HUES64 (cell line): ENCODE results near the gene MANEAL.

Experiments used
- H3K27ac ChIP-seq: 2 replicates; pipeline ENCODE4 v1.7.0; 2013; ENCODE audit warnings: low read depth, low read length, inconsistent platforms
- H3K27me3 ChIP-seq: 2 replicates; pipeline ENCODE4 v1.6.1; 2013; ENCODE audit warnings: mild to moderate bottlenecking, low read length; ENCODE audit not compliant: insufficient read depth
- H3K36me3 ChIP-seq: 2 replicates; pipeline ENCODE4 v1.6.1; 2013; ENCODE audit warnings: mild to moderate bottlenecking, low read length; ENCODE audit not compliant: insufficient read depth
- H3K4me1 ChIP-seq: 2 replicates; pipeline ENCODE4 v1.6.1; 2013; ENCODE audit warnings: mild to moderate bottlenecking, low read length, moderate library complexity; ENCODE audit not compliant: insufficient read depth
- H3K4me3 ChIP-seq: 2 replicates; pipeline ENCODE4 v1.5.1; 2013; ENCODE audit warnings: mild to moderate bottlenecking, low read length, moderate library complexity
- H3K9ac ChIP-seq: 2 replicates; pipeline ENCODE4 v1.6.1; 2013; ENCODE audit warnings: mild to moderate bottlenecking, low read depth, low read length
- H3K9me3 ChIP-seq: 2 replicates; pipeline ENCODE4 v1.6.1; 2013; ENCODE audit warnings: low read depth, low read length; ENCODE audit not compliant: insufficient read depth
- WGBS: fragments of 150-250, 120-280 bp; methylation state at CpG from one replicate; pipeline ENCODE4 v1.1.7; 2013; ENCODE audit warnings: missing lambda C conversion rate; 5-methylcytosine and 5-hydroxymethylcytosine counted together

Gene MANEAL

DNA sequence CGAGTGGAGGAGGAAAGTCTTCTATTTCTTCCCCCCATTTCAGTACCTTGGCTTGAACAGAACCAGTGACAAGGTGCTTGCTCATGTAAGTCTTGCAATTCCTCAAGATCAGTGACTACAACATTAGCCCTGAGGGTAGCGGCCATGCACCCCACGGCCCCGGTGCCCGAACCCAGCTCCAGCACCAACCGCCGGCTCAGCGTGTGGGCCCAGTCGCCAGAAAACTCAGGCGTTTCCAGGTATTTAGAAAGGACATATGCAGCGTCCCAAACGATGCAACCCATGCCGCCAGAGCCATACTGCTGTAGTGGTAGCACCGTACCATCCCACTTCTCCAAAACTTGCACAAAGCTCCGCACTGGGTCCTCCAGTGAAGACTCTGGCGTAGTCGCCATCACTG is 11.2 kb upstream of the MANEAL start:
- H3K27ac ChIP-seq, result no peak overlapping the region
- no peaks in the 10 kb centered on the region for H3K36me3 ChIP-seq
- 87% methylated on average over 15 of the region's 17 CpGs for WGBS
- peaks cover 26% of the 10 kb centered on the region; the same call in 1 of the 2 replicates for H3K27me3 ChIP-seq
- H3K4me3 ChIP-seq, result no peak overlapping the region
- no peak overlapping the region for H3K9ac ChIP-seq
- H3K9me3 ChIP-seq, result no peaks in the 10 kb centered on the region
- no peaks in the 10 kb centered on the region for H3K4me1 ChIP-seq

GRCh38 chr1:37792943-37793686 is 532 bp upstream of the MANEAL start:
- Histone ChIP-seq H3K9me3 (no peaks in the 10 kb centered on the region), H3K4me1 (peaks cover 5% of the 10 kb centered on the region), H3K27me3 (peaks cover 66% of the 10 kb centered on the region), H3K4me3 (peak overlapping the region; percentile 73), H3K36me3 (no peaks in the 10 kb centered on the region), H3K9ac (no peak overlapping the region), H3K27ac (no peak overlapping the region)
- 34% methylated on average over 36 of the region's 36 CpGs for WGBS

- peaks cover 7% of the 10 kb centered on the region; the same call in 1 of the 2 replicates for H3K36me3 ChIP-seq
- peaks cover 59% of the 10 kb centered on the region for H3K27me3 ChIP-seq
- H3K4me1 ChIP-seq, result peaks cover 5% of the 10 kb centered on the region
- peak overlapping the region; percentile 73 for H3K4me3 ChIP-seq
- H3K27ac ChIP-seq, result no peak overlapping the region
- no peaks in the 10 kb centered on the region for H3K9me3 ChIP-seq
- 14% methylated on average over 59 of the region's 59 CpGs for WGBS
- H3K9ac ChIP-seq, result no peak overlapping the region
These were observed 1.0 kb downstream of the MANEAL start for GRCh38 chr1:37794372-37795339.

DNA sequence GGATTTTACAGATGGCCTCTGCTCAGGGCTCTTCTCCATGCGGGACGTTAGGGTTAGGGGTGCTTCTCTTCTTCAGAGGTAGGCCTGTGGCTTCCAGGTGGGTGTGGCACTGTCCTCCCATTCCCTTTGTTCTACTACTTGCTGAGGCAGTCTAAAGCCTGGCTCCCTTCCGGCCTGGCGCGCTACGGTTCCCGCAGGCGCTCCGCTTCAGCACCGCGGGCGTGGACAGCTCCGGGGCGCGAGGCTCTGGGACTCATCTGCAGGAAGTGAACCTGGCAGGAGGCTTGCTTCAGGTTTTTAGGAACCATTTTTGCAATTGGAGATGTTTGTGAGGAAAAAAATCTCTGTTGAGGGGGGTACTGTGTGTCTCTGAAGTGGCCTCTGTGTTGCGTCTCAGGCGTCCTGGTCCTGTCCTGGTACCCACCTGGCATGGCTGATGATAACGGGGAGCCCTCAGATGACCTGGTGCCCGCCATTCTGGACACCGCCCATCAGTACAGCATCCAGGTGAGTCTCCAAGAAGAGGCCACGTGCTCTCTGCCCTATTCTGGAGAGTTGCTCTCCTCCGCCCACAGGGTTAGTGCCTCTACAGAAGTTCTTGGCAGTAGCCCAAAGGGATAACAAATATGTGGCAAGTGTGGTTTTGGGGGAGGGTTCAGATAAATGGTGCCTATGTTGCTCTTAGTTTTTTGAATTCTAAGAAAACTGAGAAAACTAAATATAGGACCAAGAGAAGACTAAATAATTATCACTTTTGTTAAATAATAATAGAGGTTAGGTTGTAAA is 1.9 kb downstream of the MANEAL start:
- WGBS, result 27% methylated on average over 22 of the region's 22 CpGs
- Histone ChIP-seq H3K27me3 (peaks cover 50% of the 10 kb centered on the region), H3K36me3 (peaks cover 14% of the 10 kb centered on the region), H3K9ac (no peak overlapping the region), H3K4me1 (peaks cover 5% of the 10 kb centered on the region), H3K27ac (no peak overlapping the region), H3K4me3 (peak overlapping the region; percentile 73), H3K9me3 (no peaks in the 10 kb centered on the region)

GRCh38 chr1:37797750-37798345 is 4.2 kb downstream of the MANEAL start:
- Histone ChIP-seq H3K36me3 (peaks cover 31% of the 10 kb centered on the region), H3K4me1 (peaks cover 5% of the 10 kb centered on the region), H3K27ac (no peak overlapping the region), H3K9ac (no peak overlapping the region), H3K9me3 (no peaks in the 10 kb centered on the region), H3K27me3 (peaks cover 28% of the 10 kb centered on the region), H3K4me3 (no peak overlapping the region)
- WGBS, result 96% methylated on average over 3 of the region's 3 CpGs

DNA sequence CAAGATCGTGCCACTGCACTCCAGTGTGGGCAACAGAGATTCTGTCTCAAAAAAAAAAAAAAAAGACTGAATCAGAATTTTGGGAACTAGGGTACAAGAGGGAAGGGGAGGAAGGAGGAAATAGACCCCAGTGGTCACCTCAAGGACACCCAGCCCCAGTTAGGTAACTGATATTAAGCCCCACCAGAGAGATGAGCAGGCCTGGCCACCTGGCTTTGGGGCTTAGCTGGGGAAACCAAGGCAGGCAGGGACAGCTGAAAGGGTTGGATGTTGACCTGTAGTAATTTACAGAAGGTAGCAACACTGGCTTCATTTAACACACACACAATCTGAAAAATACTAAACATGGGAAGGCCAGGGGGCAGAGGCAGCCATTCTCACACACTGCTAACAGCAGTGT is 8.8 kb downstream of the MANEAL start:
- H3K4me1 ChIP-seq, result no peaks in the 10 kb centered on the region
- no peak overlapping the region for H3K4me3 ChIP-seq
- WGBS, result 88% methylated on average over 1 of the region's 1 CpG
- H3K27ac ChIP-seq, result no peak overlapping the region
- no peaks in the 10 kb centered on the region for H3K27me3 ChIP-seq
- H3K9me3 ChIP-seq, result no peaks in the 10 kb centered on the region
- no peak overlapping the region for H3K9ac ChIP-seq
- peaks cover 73% of the 10 kb centered on the region for H3K36me3 ChIP-seq

- Histone ChIP-seq H3K4me3 (peak overlapping the region; percentile 87), H3K36me3 (peaks cover 61% of the 10 kb centered on the region), H3K27ac (peak overlapping the region; percentile 24; the same call in 1 of the 2 replicates), H3K27me3 (no peaks in the 10 kb centered on the region), H3K9me3 (no peaks in the 10 kb centered on the region), H3K4me1 (peaks cover 9% of the 10 kb centered on the region; the same call in 1 of the 2 replicates), H3K9ac (peak overlapping the region; percentile 93)
- WGBS, result 17% methylated on average over 9 of the region's 9 CpGs
These were observed 13.5 kb downstream of the MANEAL start for GRCh38 chr1:37807220-37807554.

- peaks cover 55% of the 10 kb centered on the region for H3K36me3 ChIP-seq
- peak within 1 kb of the TSS; percentile 93 for H3K9ac ChIP-seq
- H3K27me3 ChIP-seq, result no peaks in the 10 kb centered on the region
- no peaks in the 10 kb centered on the region for H3K9me3 ChIP-seq
- peak within 1 kb of the TSS; percentile 71; the same call in 1 of the 2 replicates for H3K27ac ChIP-seq
- WGBS, result under 1% methylated on average over 95 of the region's 95 CpGs
- H3K4me3 ChIP-seq, result peak within 1 kb of the TSS; percentile 87
- peaks cover 9% of the 10 kb centered on the region; the same call in 1 of the 2 replicates for H3K4me1 ChIP-seq
These were observed 14.1 kb downstream of the MANEAL start, which contains the start of the genes C1orf122 and YRDC for GRCh38 chr1:37807555-37808368. C1orf122 (plus strand) TSS chr1:37807790; CDS start chr1:37808405, 615 bp downstream. YRDC (minus strand) TSS chr1:37808208; CDS start chr1:37808180, 28 bp downstream.

DNA sequence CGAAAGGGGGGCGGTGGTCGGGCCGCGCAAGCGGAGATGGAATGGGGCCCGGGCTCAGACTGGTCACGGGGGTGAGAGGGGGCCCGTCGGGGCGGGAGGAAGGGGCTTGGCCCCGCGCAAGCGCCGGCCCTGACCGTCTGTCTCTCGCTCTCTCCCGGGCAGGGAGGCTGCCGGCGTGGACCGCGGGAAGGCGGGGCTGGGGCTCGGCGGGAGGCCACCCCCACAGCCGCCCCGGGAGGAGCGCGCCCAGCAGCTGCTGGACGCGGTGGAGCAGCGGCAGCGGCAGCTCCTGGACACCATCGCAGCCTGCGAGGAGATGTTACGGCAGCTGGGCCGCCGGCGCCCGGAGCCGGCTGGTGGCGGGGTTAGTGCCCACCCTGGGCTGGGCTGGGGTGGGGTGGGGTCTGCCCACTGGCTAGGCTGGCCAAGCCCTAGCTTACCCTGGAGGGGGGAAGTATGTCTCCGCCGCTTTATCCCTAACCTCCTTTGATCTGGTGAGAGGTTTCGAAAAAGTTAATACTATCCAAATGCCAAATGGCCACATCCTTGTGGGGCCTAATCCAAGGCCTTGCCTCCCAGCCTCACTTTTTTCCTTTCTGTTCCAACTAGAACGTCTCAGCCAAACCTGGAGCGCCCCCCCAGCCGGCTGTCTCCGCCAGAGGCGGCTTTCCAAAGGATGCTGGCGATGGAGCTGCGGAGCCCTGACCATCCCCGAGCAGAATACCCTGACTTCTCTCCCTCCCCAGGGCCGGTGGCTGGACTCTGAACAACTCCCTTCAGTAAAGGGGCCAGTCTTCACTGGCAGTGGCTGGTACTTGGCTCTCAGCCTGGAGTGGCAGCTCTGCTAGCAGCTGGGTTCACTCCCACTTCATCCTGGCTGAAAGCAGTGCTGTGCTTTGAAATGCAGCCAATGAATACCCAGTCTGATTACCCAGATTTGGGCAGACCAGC is 15.0 kb downstream of the MANEAL start:
- Histone ChIP-seq H3K36me3 (peaks cover 47% of the 10 kb centered on the region), H3K9ac (peak overlapping the region; percentile 52), H3K27me3 (no peaks in the 10 kb centered on the region), H3K4me1 (peaks cover 9% of the 10 kb centered on the region; the same call in 1 of the 2 replicates), H3K4me3 (peak overlapping the region; percentile 87), H3K9me3 (no peaks in the 10 kb centered on the region), H3K27ac (peak overlapping the region; percentile 71; the same call in 1 of the 2 replicates)
- 2% methylated on average over 54 of the region's 54 CpGs for WGBS
